Esophagus muscularis mucosa (tissue), 3 donors: Measurements from ENCODE around the gene NDUFC2.

Source experiments
- CTCF ChIP-seq, 3 experiments: fragments of 200-600 bp in 2 of 3; fragments of 450-650 bp in 1 of 3; sonication (generic) in 2 of 3; IDR thresholded peaks; one replicate each; pipeline ENCODE4 v1.5.1; 2017 to 2019; ENCODE audit warnings: antibody characterized with exemption in 3 of 3, mild to moderate bottlenecking in 2 of 3, moderate library complexity in 1 of 3
- POLR2A ChIP-seq: fragments of 450-650 bp; IDR thresholded peaks from one replicate; pipeline ENCODE4 v1.6.1; 2017; ENCODE audit warnings: antibody characterized with exemption, moderate library complexity, mild to moderate bottlenecking, low read depth

- TF ChIP-seq CTCF (IDR thresholded peaks at IDR 0.05) (no peak), POLR2A (no peak)
These were observed 31.1 kb downstream of the NDUFC2 start for GRCh38 chr11:78048561-78048960.
